OCI-LY7 (cell line): ENCODE results near the gene CBFA2T3.

Experiments
- CTCF ChIP-seq: fragments of 200-600 bp; sonication (generic); conservative IDR thresholded peaks from 2 replicates; pipeline ENCODE4 v1.5.1; 2014; ENCODE audit warnings: mild to moderate bottlenecking, antibody characterized with exemption, low read length, moderate library complexity, mixed read lengths
- EZH2phosphoT487 ChIP-seq: fragments of 200-600 bp; sonication (generic); IDR thresholded peaks from 2 replicates; pipeline ENCODE4 v1.6.1; 2018; ENCODE audit warnings: low read depth, borderline replicate concordance, mild to moderate bottlenecking, mixed run types, antibody characterized with exemption, low read length, moderate library complexity, mixed read lengths

- TF ChIP-seq CTCF (no peak), EZH2phosphoT487 (no peak)
These were observed 7.6 kb downstream of the CBFA2T3 start for GRCh38 chr16:88969361-88969831.
